CD4-positive, alpha-beta T cell (primary cell): ENCODE data around the gene PPP1CA. TPM values are rescaled to one million over a fixed set of nuclear protein-coding genes. Genes with fewer than 3 reads are reported as not detected.

Experiments
- ATAC-seq: fragments of 200-7000 bp; cut with Tn5 transposase; one replicate; pipeline ENCODE4 v1.10.0; 2022; ENCODE audit warnings: mild to moderate bottlenecking; ENCODE audit not compliant: poor library complexity
- CTCF ChIA-PET: fragments of 350-600 bp; sonication (Branson Sonifier 250); formaldehyde crosslinking; loops from one replicate; lab custom pipeline; 2021; ENCODE audit warnings: antibody characterized with exemption, inconsistent platforms; lab: Charles Lee
- POLR2A ChIA-PET: fragments of 350-600 bp; sonication (Branson Sonifier 250); formaldehyde crosslinking; loops from one replicate; lab custom pipeline; 2021; ENCODE audit warnings: antibody characterized with exemption, inconsistent platforms; lab: Charles Lee
- DNase-seq, 14 experiments: peaks; one replicate each; pipeline ENCODE4 v3.0.0-alpha.2; 2013 to 2020; ENCODE audit warnings: mixed read lengths in 2 of 14
- H3K27ac ChIP-seq, 2 donors: one replicate each; pipeline versions ENCODE4 v1.5.1 to v1.7.0; 2013; ENCODE audit warnings: low read length in 2 of 2, low read depth in 1 of 2, mild to moderate bottlenecking in 1 of 2
- H3K27me3 ChIP-seq, 2 experiments: 1 replicate in 1 of 2; 2 replicates in 1 of 2; pipeline versions ENCODE4 v1.6.1 to v1.7.0; 2013; ENCODE audit warnings: low read length in 2 of 2, control low read depth in 1 of 2, mild to moderate bottlenecking in 1 of 2, moderate library complexity in 1 of 2; ENCODE audit not compliant: insufficient read depth in 2 of 2, control insufficient read depth in 1 of 2
- H3K36me3 ChIP-seq: one replicate; pipeline ENCODE4 v1.6.1; 2013; ENCODE audit warnings: low read length, control low read depth; ENCODE audit not compliant: insufficient read depth
- H3K4me1 ChIP-seq: one replicate; pipeline ENCODE4 v1.6.1; 2013; ENCODE audit warnings: low read length, control low read depth; ENCODE audit not compliant: insufficient read depth
- H3K4me3 ChIP-seq: one replicate; pipeline ENCODE4 v1.5.1; 2013; ENCODE audit warnings: mild to moderate bottlenecking, low read length, moderate library complexity
- H3K9me3 ChIP-seq, 2 experiments: 1 replicate in 1 of 2; 2 replicates in 1 of 2; pipeline versions ENCODE4 v1.6.1 to v1.7.0; 2013; ENCODE audit warnings: low read length in 2 of 2, mild to moderate bottlenecking in 2 of 2, control low read depth in 1 of 2, moderate library complexity in 1 of 2; ENCODE audit not compliant: control insufficient read depth in 1 of 2, insufficient read depth in 1 of 2
- H3K27ac Mint-ChIP-seq: one replicate; pipeline ENCODE4 v1.8.0; 2020; ENCODE audit warnings: mixed read lengths
- H3K27me3 Mint-ChIP-seq: one replicate; pipeline ENCODE4 v1.8.0; 2021; ENCODE audit warnings: mixed read lengths
- H3K36me3 Mint-ChIP-seq: one replicate; pipeline ENCODE4 v1.8.0; 2021; ENCODE audit warnings: low read depth, mixed read lengths
- H3K4me1 Mint-ChIP-seq: one replicate; pipeline ENCODE4 v1.8.0; 2021; ENCODE audit warnings: low read depth, mixed read lengths
- H3K4me3 Mint-ChIP-seq: one replicate; pipeline ENCODE4 v1.8.0; 2020; ENCODE audit warnings: mild to moderate bottlenecking, mixed read lengths
- H3K9me3 Mint-ChIP-seq: one replicate; pipeline ENCODE4 v1.8.0; 2020; ENCODE audit warnings: mixed read lengths
- CTCF ChIP-seq: fragments of 200-600 bp; IDR thresholded peaks from one replicate; pipeline ENCODE4 v1.8.0; 2022; ENCODE audit warnings: antibody characterized with exemption, mild to moderate bottlenecking
- intact Hi-C, 2 experiments: fragments of 100-400 bp; cut with DNase I in 1 of 2; cut with micrococcal nuclease in 1 of 2; formaldehyde crosslinking; loops; one replicate each; pipeline versions ENCODE4 v1.15.1 to v1.9.0; 2023 to 2025; cut with DNase I, micrococcal nuclease
- total RNA-seq, 174 experiments: library from RNA in 2 of 174; stranded (reverse) in 2 of 174; gene quantifications; one replicate each; pipeline ENCODE4 v1.2.3 and lab custom pipeline; 2021 to 2026

PPP1CA gene
- total RNA-seq, 2 experiments from 2014 or later: 42.0 to 45.5 TPM

GRCh38 chr11:67366546-67366945, 35.1 kb downstream of the PPP1CA start:
- Mint-ChIP-seq H3K4me1 (peaks cover 75% of the 10 kb centered on the region), H3K36me3 (no peaks in the 10 kb centered on the region), H3K27me3 (peaks cover 16% of the 10 kb centered on the region), H3K4me3 (no peak overlapping the region), H3K27ac (no peak overlapping the region), H3K9me3 (no peaks in the 10 kb centered on the region)
- H3K9me3 ChIP-seq: no peaks in the 10 kb centered on the region
- DNase-seq (no peak), ATAC-seq (no peak)
- ChIA-PET CTCF (interaction anchor here (8.3 kb wide), 1 partner anchor 16 kb away, joined by 33 read pairs; no protein-coding TSS in a partner anchor), POLR2A (interaction anchor here (8.2 kb wide), 1 partner anchor 14 kb away, joined by 81 read pairs; the partner anchor contains the start of gene POLD4)
- TF ChIP-seq CTCF: no peak
- no peak overlapping the region for H3K27ac ChIP-seq
- peaks cover 76% of the 10 kb centered on the region for H3K4me1 ChIP-seq
- H3K36me3 ChIP-seq: peaks cover 4% of the 10 kb centered on the region
- intact Hi-C loops: no loop called here
- no peaks in the 10 kb centered on the region for H3K27me3 ChIP-seq
- no peak overlapping the region for H3K4me3 ChIP-seq

GRCh38 chr11:67365736-67366444, 35.8 kb downstream of the PPP1CA start:
- Histone ChIP-seq H3K27me3 (no peaks in the 10 kb centered on the region), H3K9me3 (no peaks in the 10 kb centered on the region), H3K27ac (no peak overlapping the region), H3K4me1 (peaks cover 69% of the 10 kb centered on the region), H3K36me3 (peaks cover 4% of the 10 kb centered on the region), H3K4me3 (no peak overlapping the region)
- no peaks in the 10 kb centered on the region for H3K36me3 Mint-ChIP-seq
- no peak overlapping the region for H3K4me3 Mint-ChIP-seq
- CTCF ChIA-PET: interaction anchor here (8.3 kb wide), 1 partner anchor 17 kb away, joined by 33 read pairs; no protein-coding TSS in a partner anchor
- intact Hi-C loops: no loop called here
- H3K9me3 Mint-ChIP-seq: no peaks in the 10 kb centered on the region
- DNase-seq (no peak), ATAC-seq (no peak)
- peaks cover 9% of the 10 kb centered on the region for H3K27me3 Mint-ChIP-seq
- POLR2A ChIA-PET: no interaction called here
- H3K27ac Mint-ChIP-seq: no peak overlapping the region
- no peak for TF ChIP-seq CTCF
- peaks cover 69% of the 10 kb centered on the region for H3K4me1 Mint-ChIP-seq

DNA sequence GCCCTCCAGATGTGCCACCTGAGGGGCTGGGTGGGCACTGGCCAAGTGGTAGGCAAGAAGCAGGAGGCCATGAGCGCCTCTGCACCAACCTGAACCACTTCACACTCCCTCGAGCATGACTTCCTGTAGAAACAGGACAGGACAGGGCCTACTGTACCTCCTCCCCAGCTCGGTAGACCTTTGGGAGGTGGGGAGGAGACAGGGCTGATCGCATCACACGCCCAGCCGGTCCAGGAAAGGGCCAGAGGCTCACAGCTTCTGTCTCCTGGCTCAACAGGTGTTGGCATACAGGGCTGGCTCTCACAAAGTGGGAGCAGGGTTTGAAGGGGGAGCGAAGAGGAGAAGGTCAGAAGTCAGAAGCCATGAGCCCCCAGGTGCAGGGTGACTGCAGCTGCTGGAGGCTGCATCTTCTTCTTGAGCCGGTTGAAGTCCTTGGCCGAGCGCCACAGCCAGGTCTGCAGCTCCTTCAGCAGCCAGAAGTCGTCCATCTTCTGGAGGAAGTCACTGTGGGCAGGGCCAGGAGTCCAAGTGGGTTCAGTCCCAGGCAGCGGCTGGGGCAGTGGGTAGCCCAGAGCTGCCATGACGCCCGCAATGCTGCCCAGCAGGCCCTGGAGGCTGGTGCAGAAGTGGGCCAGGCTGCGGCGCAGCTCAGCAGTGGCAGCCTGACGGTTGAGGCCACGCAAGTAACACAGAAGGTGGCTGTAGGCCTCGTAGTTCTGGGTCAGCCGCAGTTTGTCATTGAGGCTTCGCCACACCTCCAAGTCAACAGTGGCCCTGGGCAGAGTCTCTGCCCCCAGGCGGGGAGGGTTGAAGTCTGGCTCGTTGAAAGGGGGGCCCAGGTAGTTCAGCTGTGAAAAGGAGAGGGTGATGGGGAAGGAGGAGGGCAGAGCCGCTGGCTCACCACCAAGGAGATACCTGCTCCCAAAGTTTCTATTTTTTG, 36.6 kb downstream of the PPP1CA start:
- ATAC-seq (peak; percentile 45), DNase-seq (peak in 1 of 14 experiments; percentile 16)
- no peaks in the 10 kb centered on the region for H3K27me3 ChIP-seq
- Mint-ChIP-seq H3K4me1 (peaks cover 60% of the 10 kb centered on the region), H3K4me3 (no peak overlapping the region), H3K27ac (peak overlapping the region; percentile 43), H3K9me3 (no peaks in the 10 kb centered on the region), H3K36me3 (no peaks in the 10 kb centered on the region), H3K27me3 (peaks cover 5% of the 10 kb centered on the region)
- ChIA-PET CTCF (interaction anchor here (8.3 kb wide), 1 partner anchor 18 kb away, joined by 33 read pairs; no protein-coding TSS in a partner anchor), POLR2A (interaction anchor here (1.5 to 1.9 kb wide), 3 partner anchors 12 to 36 kb away, joined by 3 to 7 read pairs (median 4); partner anchors contain the start of genes POLD4 and PPP1CA)
- intact Hi-C loops: no loop called here
- peaks cover 61% of the 10 kb centered on the region for H3K4me1 ChIP-seq
- peaks cover 4% of the 10 kb centered on the region for H3K36me3 ChIP-seq
- no peak overlapping the region for H3K27ac ChIP-seq
- no peak overlapping the region for H3K4me3 ChIP-seq
- TF ChIP-seq CTCF: no peak
- H3K9me3 ChIP-seq: no peaks in the 10 kb centered on the region
